ENCODE results near the gene XYLT1. TPM values are rescaled to one million over a fixed set of nuclear protein-coding genes. Genes with fewer than 3 reads are reported as not detected.

The XYLT1 gene
- total RNA-seq, 5 donors from 2014 or later (not counting 1 experiment from before 2014, with no cell fraction given), result 25.8 to 70.6 (median 57.8) TPM

- H3K4me3 ChIP-seq (ENCODE audit: control insufficient read depth in 1 of 2, extremely low read depth in 1 of 2, low read length in 1 of 2), result no peak overlapping the region
- peaks cover 36 to 47% (median 47%) of the 10 kb centered on the region in 3 donors for H3K4me1 Mint-ChIP-seq
- no peaks in the 10 kb centered on the region for H3K9me3 Mint-ChIP-seq
- no peaks in the 10 kb centered on the region for H3K27me3 ChIP-seq (replicated peaks in 1 of 2; ENCODE audit: control insufficient read depth in 2 of 2, extremely low read depth in 1 of 2, insufficient read depth in 2 of 2, low read length in 1 of 2)
- peaks cover 0 to 12% of the 10 kb centered on the region in 2 donors for H3K36me3 ChIP-seq (ENCODE audit: control insufficient read depth in 2 of 2, extremely low read depth in 1 of 2, insufficient read depth in 1 of 2, low read length in 1 of 2)
- no peaks in the 10 kb centered on the region for H3K9me3 ChIP-seq
- CTCF ChIA-PET, result no interaction called here
- no peak for DNase-seq
- ATAC-seq (replicated peaks in 1 of 4), result no peak
- peaks cover 16% of the 10 kb centered on the region for H3K36me3 Mint-ChIP-seq
- peaks cover 0 to 17% of the 10 kb centered on the region in 2 experiments for H3K4me1 ChIP-seq (ENCODE audit: control insufficient read depth in 1 of 2, extremely low read depth in 1 of 2, insufficient read depth in 2 of 2, low read length in 2 of 2)
- no peaks in the 10 kb centered on the region for H3K27me3 Mint-ChIP-seq
- POLR2A ChIA-PET, result no interaction called here
- no peak overlapping the region for H3K27ac Mint-ChIP-seq
- no peak overlapping the region for H3K4me3 Mint-ChIP-seq
- WGBS (ENCODE audit: insufficient coverage), result 98% methylated on average over 5 of the region's 8 CpGs
- H3K27ac ChIP-seq (ENCODE audit: low read length), result no peak overlapping the region
Observed at GRCh38 chr16:17457997-17458396, 12.8 kb downstream of the XYLT1 start.

- H3K27ac ChIP-seq (ENCODE audit: low read length), result no peak overlapping the region
- no peaks in the 10 kb centered on the region for H3K9me3 Mint-ChIP-seq
- ATAC-seq (replicated peaks in 1 of 4) (no peak), DNase-seq (no peak)
- no peaks in the 10 kb centered on the region for H3K27me3 ChIP-seq (replicated peaks in 1 of 2; ENCODE audit: control insufficient read depth in 2 of 2, extremely low read depth in 1 of 2, insufficient read depth in 2 of 2, low read length in 1 of 2)
- no peaks in the 10 kb centered on the region for H3K9me3 ChIP-seq
- peaks cover 0 to 12% of the 10 kb centered on the region in 2 donors for H3K36me3 ChIP-seq (ENCODE audit: control insufficient read depth in 2 of 2, extremely low read depth in 1 of 2, insufficient read depth in 1 of 2, low read length in 1 of 2)
- H3K27me3 Mint-ChIP-seq, result no peaks in the 10 kb centered on the region
- H3K4me3 Mint-ChIP-seq, result no peak overlapping the region
- H3K36me3 Mint-ChIP-seq, result peaks cover 12% of the 10 kb centered on the region
- H3K27ac Mint-ChIP-seq, result no peak overlapping the region
- H3K4me3 ChIP-seq (ENCODE audit: control insufficient read depth in 1 of 2, extremely low read depth in 1 of 2, low read length in 1 of 2), result no peak overlapping the region
- H3K4me1 ChIP-seq (ENCODE audit: control insufficient read depth in 1 of 2, extremely low read depth in 1 of 2, insufficient read depth in 2 of 2, low read length in 2 of 2), result peaks cover 0 to 16% of the 10 kb centered on the region in 2 experiments
- ChIA-PET CTCF (no interaction called here), POLR2A (no interaction called here)
- 100% methylated on average over 2 of the region's 3 CpGs for whole genome bisulfite sequencing (ENCODE audit: insufficient coverage)
- H3K4me1 Mint-ChIP-seq, result peaks cover 35 to 47% (median 47%) of the 10 kb centered on the region in 3 donors
Observed at GRCh38 chr16:17457513-17457912, 13.2 kb downstream of the XYLT1 start.

- no peak for DNase-seq
- H3K4me1 ChIP-seq (ENCODE audit: control insufficient read depth in 1 of 2, extremely low read depth in 1 of 2, insufficient read depth in 2 of 2, low read length in 2 of 2), result peaks cover 13 to 27% of the 10 kb centered on the region in 2 experiments
- no peak overlapping the region for H3K27ac ChIP-seq (ENCODE audit: low read length)
- Mint-ChIP-seq H3K4me1 (peaks cover 42 to 49% (median 48%) of the 10 kb centered on the region in 3 donors), H3K36me3 (no peaks in the 10 kb centered on the region), H3K27ac (no peak overlapping the region), H3K27me3 (no peaks in the 10 kb centered on the region), H3K9me3 (no peaks in the 10 kb centered on the region), H3K4me3 (no peak overlapping the region)
- no CpG with 5 or more reads among the region's 4 CpGs for WGBS (ENCODE audit: insufficient coverage)
- H3K4me3 ChIP-seq (ENCODE audit: control insufficient read depth in 1 of 2, extremely low read depth in 1 of 2, low read length in 1 of 2), result no peak overlapping the region
- peaks cover 0 to 9% of the 10 kb centered on the region in 2 donors for H3K36me3 ChIP-seq (ENCODE audit: control insufficient read depth in 2 of 2, extremely low read depth in 1 of 2, insufficient read depth in 1 of 2, low read length in 1 of 2)
- ChIA-PET CTCF (no interaction called here), POLR2A (interaction anchor here in 1 of 2 donors (0.6 kb wide), 2 partner anchors 11 to 126 kb away, joined by 4 to 14 read pairs; no protein-coding TSS in a partner anchor)
- no peak for ATAC-seq (replicated peaks in 1 of 4)
- no peaks in the 10 kb centered on the region for H3K9me3 ChIP-seq
- H3K27me3 ChIP-seq (replicated peaks in 1 of 2; ENCODE audit: control insufficient read depth in 2 of 2, extremely low read depth in 1 of 2, insufficient read depth in 2 of 2, low read length in 1 of 2), result no peaks in the 10 kb centered on the region
Observed at GRCh38 chr16:17454162-17454730, 16.5 kb downstream of the XYLT1 start.

GRCh38 chr16:17453364-17454038 is 17.3 kb downstream of the XYLT1 start:
- no peak overlapping the region for H3K4me3 Mint-ChIP-seq
- no peak overlapping the region for H3K27ac Mint-ChIP-seq

GRCh38 chr16:17452922-17453321 is 17.8 kb downstream of the XYLT1 start:
- no CpG with 5 or more reads among the region's 2 CpGs for WGBS (ENCODE audit: insufficient coverage)
- Mint-ChIP-seq H3K4me1 (peaks cover 52 to 59% (median 56%) of the 10 kb centered on the region in 3 donors), H3K27ac (peak overlapping the region in 1 of 2 donors; percentile 55), H3K36me3 (no peaks in the 10 kb centered on the region), H3K9me3 (no peaks in the 10 kb centered on the region), H3K27me3 (no peaks in the 10 kb centered on the region), H3K4me3 (no peak overlapping the region)
- no peak for ATAC-seq (replicated peaks in 1 of 4)
- Histone ChIP-seq H3K4me1 (ENCODE audit: control insufficient read depth in 1 of 2, extremely low read depth in 1 of 2, insufficient read depth in 2 of 2, low read length in 2 of 2) (peaks cover 21 to 40% of the 10 kb centered on the region in 2 experiments), H3K9me3 (no peaks in the 10 kb centered on the region), H3K36me3 (ENCODE audit: control insufficient read depth in 2 of 2, extremely low read depth in 1 of 2, insufficient read depth in 1 of 2, low read length in 1 of 2) (peaks cover 0 to 9% of the 10 kb centered on the region in 2 donors), H3K4me3 (ENCODE audit: control insufficient read depth in 1 of 2, extremely low read depth in 1 of 2, low read length in 1 of 2) (no peak overlapping the region), H3K27me3 (replicated peaks in 1 of 2; ENCODE audit: control insufficient read depth in 2 of 2, extremely low read depth in 1 of 2, insufficient read depth in 2 of 2, low read length in 1 of 2) (no peaks in the 10 kb centered on the region), H3K27ac (ENCODE audit: low read length) (no peak overlapping the region)
- ChIA-PET POLR2A (no interaction called here), CTCF (no interaction called here)
- no peak for DNase-seq

More at GRCh38 chr16:17453364-17454038, 17.3 kb downstream of the XYLT1 start:
- Mint-ChIP-seq H3K27me3 (no peaks in the 10 kb centered on the region), H3K36me3 (no peaks in the 10 kb centered on the region), H3K4me1 (peaks cover 50 to 56% (median 56%) of the 10 kb centered on the region in 3 donors), H3K9me3 (no peaks in the 10 kb centered on the region)
- no peak overlapping the region for H3K4me3 ChIP-seq (ENCODE audit: control insufficient read depth in 1 of 2, extremely low read depth in 1 of 2, low read length in 1 of 2)
- H3K4me1 ChIP-seq (ENCODE audit: control insufficient read depth in 1 of 2, extremely low read depth in 1 of 2, insufficient read depth in 2 of 2, low read length in 2 of 2), result peaks cover 18 to 35% of the 10 kb centered on the region in 2 experiments
- no peaks in the 10 kb centered on the region for H3K9me3 ChIP-seq
- no peaks in the 10 kb centered on the region for H3K27me3 ChIP-seq (replicated peaks in 1 of 2; ENCODE audit: control insufficient read depth in 2 of 2, extremely low read depth in 1 of 2, insufficient read depth in 2 of 2, low read length in 1 of 2)
- DNase-seq (no peak), ATAC-seq (replicated peaks in 1 of 4) (no peak)
- ChIA-PET CTCF (no interaction called here), POLR2A (interaction anchor here in 1 of 2 donors (0.6 kb wide), 1 partner anchor 126 kb away, joined by 4 read pairs; no protein-coding TSS in a partner anchor)
- WGBS (ENCODE audit: insufficient coverage), result 98% methylated on average over 5 of the region's 8 CpGs
- peaks cover 0 to 9% of the 10 kb centered on the region in 2 donors for H3K36me3 ChIP-seq (ENCODE audit: control insufficient read depth in 2 of 2, extremely low read depth in 1 of 2, insufficient read depth in 1 of 2, low read length in 1 of 2)
- no peak overlapping the region for H3K27ac ChIP-seq (ENCODE audit: low read length)

GRCh38 chr16:17451843-17452242 is 18.9 kb downstream of the XYLT1 start:
- H3K9me3 ChIP-seq, result no peaks in the 10 kb centered on the region
- WGBS (ENCODE audit: insufficient coverage), result no CpG with 5 or more reads among the region's 3 CpGs
- H3K4me3 ChIP-seq (ENCODE audit: control insufficient read depth in 1 of 2, extremely low read depth in 1 of 2, low read length in 1 of 2), result no peak overlapping the region
- Mint-ChIP-seq H3K4me1 (peaks cover 55 to 65% (median 57%) of the 10 kb centered on the region in 3 donors), H3K36me3 (no peaks in the 10 kb centered on the region), H3K27ac (peak overlapping the region; percentile 60 to 69), H3K27me3 (no peaks in the 10 kb centered on the region), H3K4me3 (no peak overlapping the region), H3K9me3 (no peaks in the 10 kb centered on the region)
- no peaks in the 10 kb centered on the region for H3K27me3 ChIP-seq (replicated peaks in 1 of 2; ENCODE audit: control insufficient read depth in 2 of 2, extremely low read depth in 1 of 2, insufficient read depth in 2 of 2, low read length in 1 of 2)
- peaks cover 23 to 51% of the 10 kb centered on the region in 2 experiments for H3K4me1 ChIP-seq (ENCODE audit: control insufficient read depth in 1 of 2, extremely low read depth in 1 of 2, insufficient read depth in 2 of 2, low read length in 2 of 2)
- H3K36me3 ChIP-seq (ENCODE audit: control insufficient read depth in 2 of 2, extremely low read depth in 1 of 2, insufficient read depth in 1 of 2, low read length in 1 of 2), result peaks cover 0 to 9% of the 10 kb centered on the region in 2 donors
- CTCF ChIA-PET, result interaction anchor here (0.7 to 0.8 kb wide), 2 partner anchors 10 to 204 kb away, joined by 3 read pairs; no protein-coding TSS in a partner anchor
- H3K27ac ChIP-seq (ENCODE audit: low read length), result peak overlapping the region; percentile 21
- DNase-seq (peak in 1 of 35 experiments; percentile 49), ATAC-seq (replicated peaks in 1 of 4) (peak; percentile 44 to 56 (median 55))
- POLR2A ChIA-PET, result no interaction called here

Data from T-cell (primary cell).